Measurements from ENCODE around the gene PTPRT. TPM values are rescaled to one million over a fixed set of nuclear protein-coding genes. Genes with fewer than 3 reads are reported as not detected.

PTPRT gene
- polyA plus RNA-seq, 3 donors = not detected

DNA sequence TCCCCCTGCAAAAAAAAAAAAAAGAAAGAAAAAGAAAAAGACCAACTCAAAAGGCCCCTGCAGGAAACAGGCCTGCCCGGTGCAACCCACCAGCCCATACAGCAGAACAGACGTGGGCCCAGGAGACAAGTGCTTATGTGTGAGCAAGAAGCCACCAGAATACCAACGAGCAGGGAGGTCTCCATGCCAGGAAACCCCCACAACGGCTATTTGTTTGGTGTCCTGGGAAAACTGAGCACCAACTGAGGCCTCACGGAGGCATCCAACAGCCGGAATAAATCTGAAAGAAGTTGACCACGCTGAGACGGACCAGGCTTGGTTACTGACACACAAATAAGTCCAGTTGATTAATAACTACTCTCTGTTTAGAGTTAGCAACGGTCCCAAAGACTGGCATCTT is 29.7 kb downstream of the PTPRT start:
- no peak overlapping the region for H3K4me2 ChIP-seq (replicated peaks; ENCODE audit: extremely low read depth, low read length, poor library complexity, severe bottlenecking)
- H3K27ac ChIP-seq (ENCODE audit: low read depth in 1 of 2, low read length in 2 of 2) = no peak overlapping the region
- no peaks in the 10 kb centered on the region for H3K36me3 ChIP-seq (replicated peaks in 1 of 2; ENCODE audit: control insufficient read depth in 1 of 2, insufficient read depth in 2 of 2, low read length in 2 of 2)
- no peaks in the 10 kb centered on the region for H3K9me3 ChIP-seq (replicated peaks in 1 of 2; ENCODE audit: control insufficient read depth in 1 of 2, insufficient read depth in 1 of 2, low read length in 2 of 2)
- peaks cover 1 to 5% (median 3%) of the 10 kb centered on the region in 3 donors for H3K27me3 Mint-ChIP-seq (ENCODE audit: low read depth in 3 of 3)
- no peaks in the 10 kb centered on the region for H3K4me1 Mint-ChIP-seq
- TF ChIP-seq, protein P1, sequence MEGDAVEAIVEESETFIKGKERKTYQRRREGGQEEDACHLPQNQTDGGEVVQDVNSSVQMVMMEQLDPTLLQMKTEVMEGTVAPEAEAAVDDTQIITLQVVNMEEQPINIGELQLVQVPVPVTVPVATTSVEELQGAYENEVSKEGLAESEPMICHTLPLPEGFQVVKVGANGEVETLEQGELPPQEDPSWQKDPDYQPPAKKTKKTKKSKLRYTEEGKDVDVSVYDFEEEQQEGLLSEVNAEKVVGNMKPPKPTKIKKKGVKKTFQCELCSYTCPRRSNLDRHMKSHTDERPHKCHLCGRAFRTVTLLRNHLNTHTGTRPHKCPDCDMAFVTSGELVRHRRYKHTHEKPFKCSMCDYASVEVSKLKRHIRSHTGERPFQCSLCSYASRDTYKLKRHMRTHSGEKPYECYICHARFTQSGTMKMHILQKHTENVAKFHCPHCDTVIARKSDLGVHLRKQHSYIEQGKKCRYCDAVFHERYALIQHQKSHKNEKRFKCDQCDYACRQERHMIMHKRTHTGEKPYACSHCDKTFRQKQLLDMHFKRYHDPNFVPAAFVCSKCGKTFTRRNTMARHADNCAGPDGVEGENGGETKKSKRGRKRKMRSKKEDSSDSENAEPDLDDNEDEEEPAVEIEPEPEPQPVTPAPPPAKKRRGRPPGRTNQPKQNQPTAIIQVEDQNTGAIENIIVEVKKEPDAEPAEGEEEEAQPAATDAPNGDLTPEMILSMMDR (IDR thresholded peaks at IDR 0.05) = no peak
- no peak overlapping the region for H2AFZ ChIP-seq (ENCODE audit: insufficient read depth, low read depth, low read length, poor library complexity, severe bottlenecking)
- no peaks in the 10 kb centered on the region for H4K20me1 ChIP-seq (ENCODE audit: insufficient read depth, low read length)
- WGBS (ENCODE audit: insufficient coverage) = 78% methylated on average over 4 of the region's 9 CpGs
- H3K9ac ChIP-seq (ENCODE audit: insufficient read depth, low read length, poor library complexity, severe bottlenecking) = no peak overlapping the region
- no peaks in the 10 kb centered on the region for H3K36me3 Mint-ChIP-seq
- no peaks in the 10 kb centered on the region for H3K4me1 ChIP-seq (ENCODE audit: control insufficient read depth in 1 of 2, insufficient read depth in 2 of 2, low read length in 2 of 2)
- H3K79me2 ChIP-seq (ENCODE audit: insufficient read depth, low read length) = no peaks in the 10 kb centered on the region
- peaks cover 0 to 5% (median 2%) of the 10 kb centered on the region in 7 donors for H3K9me3 Mint-ChIP-seq
- H3K4me3 Mint-ChIP-seq = no peak overlapping the region
- H3K27ac Mint-ChIP-seq = no peak overlapping the region
- H3K27me3 ChIP-seq (ENCODE audit: control insufficient read depth in 2 of 2, insufficient read depth in 2 of 2, low read length in 2 of 2) = no peaks in the 10 kb centered on the region
- DNase-seq = no peak
- intact Hi-C loops (cut with micrococcal nuclease) = no loop called here
- no peak overlapping the region for H3K4me3 ChIP-seq (replicated peaks in 1 of 3; ENCODE audit: low read depth in 2 of 3, low read length in 3 of 3)

DNA sequence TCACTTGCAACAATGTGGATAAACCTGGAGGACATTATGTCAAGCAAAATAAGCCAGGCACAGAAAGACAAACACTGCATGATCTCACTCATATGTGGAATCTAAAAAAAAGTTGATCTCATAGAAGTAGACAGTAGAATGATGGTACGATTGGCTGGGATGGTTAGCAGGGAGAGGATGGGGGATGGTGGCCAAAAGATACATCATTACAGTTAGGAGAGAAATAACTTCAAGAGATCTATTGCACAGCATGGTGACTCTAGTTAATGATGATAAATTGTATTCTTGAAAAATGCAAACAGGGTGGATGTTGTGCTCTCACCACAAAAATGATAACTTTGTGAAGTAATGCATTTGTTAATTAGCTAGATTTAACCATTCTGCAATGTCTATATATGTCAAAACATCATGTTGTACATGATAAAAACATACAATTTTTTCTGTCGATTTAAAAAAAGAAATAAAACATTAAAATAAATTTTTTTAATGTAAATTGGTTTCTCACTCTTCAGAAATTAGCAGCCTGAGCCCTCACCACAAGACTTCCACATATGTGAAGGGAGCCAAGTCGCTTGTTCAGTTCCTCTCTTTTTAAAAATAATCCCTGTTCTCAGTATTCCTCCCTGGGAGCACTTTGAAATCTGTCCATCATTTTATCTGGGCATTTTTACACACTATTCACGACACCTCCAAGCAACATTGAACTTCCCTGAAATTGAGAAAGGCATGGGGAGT is 34.2 kb downstream of the PTPRT start:
- H3K4me3 ChIP-seq (replicated peaks in 1 of 3; ENCODE audit: low read depth in 2 of 3, low read length in 3 of 3) = no peak overlapping the region
- intact Hi-C loops (cut with micrococcal nuclease) = no loop called here
- TF ChIP-seq, protein P1 (IDR thresholded peaks at IDR 0.05) = no peak
- no peak for DNase-seq
- H3K4me1 ChIP-seq (ENCODE audit: control insufficient read depth in 1 of 2, insufficient read depth in 2 of 2, low read length in 2 of 2) = no peaks in the 10 kb centered on the region
- Mint-ChIP-seq H3K9me3 (peaks cover 0 to 7% (median 2%) of the 10 kb centered on the region in 7 donors), H3K27ac (no peak overlapping the region), H3K4me3 (no peak overlapping the region), H3K36me3 (no peaks in the 10 kb centered on the region), H3K27me3 (ENCODE audit: low read depth in 3 of 3) (peaks cover 1 to 6% (median 3%) of the 10 kb centered on the region in 3 donors), H3K4me1 (no peaks in the 10 kb centered on the region)
- no peak overlapping the region for H3K27ac ChIP-seq (ENCODE audit: low read depth in 1 of 2, low read length in 2 of 2)
- no peak overlapping the region for H3K9ac ChIP-seq (ENCODE audit: insufficient read depth, low read length, poor library complexity, severe bottlenecking)
- no peaks in the 10 kb centered on the region for H4K20me1 ChIP-seq (ENCODE audit: insufficient read depth, low read length)
- no peak overlapping the region for H2AFZ ChIP-seq (ENCODE audit: insufficient read depth, low read depth, low read length, poor library complexity, severe bottlenecking)
- H3K79me2 ChIP-seq (ENCODE audit: insufficient read depth, low read length) = no peaks in the 10 kb centered on the region
- no peaks in the 10 kb centered on the region for H3K27me3 ChIP-seq (ENCODE audit: control insufficient read depth in 2 of 2, insufficient read depth in 2 of 2, low read length in 2 of 2)
- no peaks in the 10 kb centered on the region for H3K36me3 ChIP-seq (replicated peaks in 1 of 2; ENCODE audit: control insufficient read depth in 1 of 2, insufficient read depth in 2 of 2, low read length in 2 of 2)
- 70% methylated on average over 2 of the region's 4 CpGs for WGBS (ENCODE audit: insufficient coverage)
- no peaks in the 10 kb centered on the region for H3K9me3 ChIP-seq (replicated peaks in 1 of 2; ENCODE audit: control insufficient read depth in 1 of 2, insufficient read depth in 1 of 2, low read length in 2 of 2)
- H3K4me2 ChIP-seq (replicated peaks; ENCODE audit: extremely low read depth, low read length, poor library complexity, severe bottlenecking) = no peak overlapping the region

Data from CD14-positive monocyte (primary cell).